22Rv1 (cell line): ENCODE measurements around the gene SCGB1C2.

Source experiments
- ZFX ChIP-seq: fragments of 450-650 bp; IDR thresholded peaks from 2 replicates; pipeline ENCODE4 v1.6.1; 2017; ENCODE audit warnings: antibody characterized with exemption, borderline replicate concordance
- TF ChIP-seq, protein P1 (sequence below): fragments of 450-650 bp; IDR thresholded peaks from 2 replicates; pipeline ENCODE4 v1.5.1; 2017; ENCODE audit warnings: mild to moderate bottlenecking

GRCh38 chr17:165939-166338, 28.6 kb downstream of the SCGB1C2 start:
- TF ChIP-seq, protein P1, sequence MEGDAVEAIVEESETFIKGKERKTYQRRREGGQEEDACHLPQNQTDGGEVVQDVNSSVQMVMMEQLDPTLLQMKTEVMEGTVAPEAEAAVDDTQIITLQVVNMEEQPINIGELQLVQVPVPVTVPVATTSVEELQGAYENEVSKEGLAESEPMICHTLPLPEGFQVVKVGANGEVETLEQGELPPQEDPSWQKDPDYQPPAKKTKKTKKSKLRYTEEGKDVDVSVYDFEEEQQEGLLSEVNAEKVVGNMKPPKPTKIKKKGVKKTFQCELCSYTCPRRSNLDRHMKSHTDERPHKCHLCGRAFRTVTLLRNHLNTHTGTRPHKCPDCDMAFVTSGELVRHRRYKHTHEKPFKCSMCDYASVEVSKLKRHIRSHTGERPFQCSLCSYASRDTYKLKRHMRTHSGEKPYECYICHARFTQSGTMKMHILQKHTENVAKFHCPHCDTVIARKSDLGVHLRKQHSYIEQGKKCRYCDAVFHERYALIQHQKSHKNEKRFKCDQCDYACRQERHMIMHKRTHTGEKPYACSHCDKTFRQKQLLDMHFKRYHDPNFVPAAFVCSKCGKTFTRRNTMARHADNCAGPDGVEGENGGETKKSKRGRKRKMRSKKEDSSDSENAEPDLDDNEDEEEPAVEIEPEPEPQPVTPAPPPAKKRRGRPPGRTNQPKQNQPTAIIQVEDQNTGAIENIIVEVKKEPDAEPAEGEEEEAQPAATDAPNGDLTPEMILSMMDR, result no peak
- TF ChIP-seq ZFX, result no peak
